DLD1 (cell line): ENCODE results near the gene MYBPC1.

Source experiments
- in situ Hi-C: cut with HindIII; loops from 2 replicates; pipeline ENCODE4 v1.10.0; 2017; ENCODE audit warnings: low sequenced_read_pairs

The MYBPC1 gene

DNA sequence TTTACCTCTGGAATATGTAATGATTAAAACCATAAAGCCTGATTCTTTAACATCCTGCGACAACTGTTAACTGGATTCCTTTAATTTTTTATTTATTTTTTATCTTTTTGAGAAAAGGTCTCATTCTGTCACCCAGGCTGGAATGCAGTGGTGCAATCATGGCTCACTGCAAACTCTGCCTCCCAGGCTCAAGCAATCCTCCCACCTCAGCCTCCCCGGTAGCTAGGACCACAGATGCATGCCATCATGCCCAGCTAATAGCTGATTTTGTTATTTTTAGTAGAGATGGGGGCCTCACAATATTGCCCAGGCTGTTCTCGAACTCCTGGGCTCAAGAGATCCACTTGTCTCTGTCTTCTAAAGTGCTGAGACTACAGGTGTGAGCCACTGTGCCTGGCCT, 3.7 kb downstream of the MYBPC1 start:
- in situ Hi-C loops, result no loop called here

DNA sequence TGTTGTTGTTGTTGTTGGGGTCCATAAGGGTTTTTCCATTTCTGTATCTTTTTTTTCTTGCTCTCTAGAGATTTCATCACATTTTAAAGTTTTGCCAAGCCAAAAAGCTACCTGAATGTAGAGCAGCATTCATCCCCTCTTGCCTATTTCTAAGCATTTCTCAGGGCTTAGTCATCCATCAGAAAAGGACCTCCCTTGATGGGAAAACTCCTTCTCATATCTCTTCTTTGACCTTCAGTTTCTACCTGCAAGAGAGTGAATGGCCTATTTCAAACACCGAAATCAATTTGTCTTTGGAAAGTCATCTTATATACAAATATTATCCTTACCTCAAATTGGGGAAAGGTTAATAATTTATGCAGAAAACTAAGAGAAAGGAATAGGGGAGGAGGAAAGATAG, 4.5 kb downstream of the MYBPC1 start:
- in situ Hi-C loops, result no loop called here

- in situ Hi-C loops, result no loop called here
Measured at GRCh38 chr12:101599771-101600484, 5.2 kb downstream of the MYBPC1 start.

- in situ Hi-C loops, result no loop called here
Measured at GRCh38 chr12:101604132-101604531, 9.4 kb downstream of the MYBPC1 start.

- in situ Hi-C loops, result no loop called here
Measured at GRCh38 chr12:101607894-101608293, 13.1 kb downstream of the MYBPC1 start.

DNA sequence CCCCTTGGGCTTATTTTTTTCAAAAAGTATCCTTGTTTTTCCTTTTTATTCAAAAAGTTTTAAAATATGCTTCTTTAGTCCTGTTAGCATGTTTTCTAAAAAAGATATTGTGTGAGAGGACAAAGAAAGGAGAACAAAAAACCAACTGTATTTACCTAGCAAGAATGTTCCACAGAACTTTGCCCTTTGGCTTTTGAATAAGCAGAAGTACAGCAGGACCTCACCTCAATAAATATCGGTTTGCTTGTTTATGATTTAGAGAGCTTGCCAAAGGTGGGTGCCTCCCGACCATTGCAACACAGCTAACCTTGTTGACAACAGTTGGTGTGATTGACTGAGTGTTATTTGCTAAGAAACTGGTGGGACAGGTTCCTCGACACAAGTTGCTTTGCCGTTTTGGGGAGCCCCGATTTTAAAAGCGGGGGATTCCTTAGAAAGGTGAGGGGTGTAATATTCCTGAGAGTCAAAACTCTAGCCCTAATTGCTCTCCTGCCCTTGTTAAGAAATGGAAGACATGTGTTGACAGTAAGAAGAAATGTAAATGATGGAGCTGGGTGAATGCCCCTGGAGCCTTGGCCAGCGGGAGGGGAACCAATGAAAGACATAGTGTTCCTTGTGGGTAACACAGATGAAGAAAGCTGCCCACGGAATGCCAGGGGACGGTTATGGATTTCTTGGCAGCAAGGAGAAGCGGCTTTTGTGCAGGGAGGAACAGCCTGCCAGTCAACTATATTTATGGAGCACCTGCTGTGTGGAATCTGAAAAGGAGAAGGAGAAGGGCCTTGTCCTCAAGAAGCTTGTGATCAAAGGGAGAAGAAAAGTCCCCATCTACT, 13.7 kb downstream of the MYBPC1 start:
- in situ Hi-C loops, result no loop called here

DNA sequence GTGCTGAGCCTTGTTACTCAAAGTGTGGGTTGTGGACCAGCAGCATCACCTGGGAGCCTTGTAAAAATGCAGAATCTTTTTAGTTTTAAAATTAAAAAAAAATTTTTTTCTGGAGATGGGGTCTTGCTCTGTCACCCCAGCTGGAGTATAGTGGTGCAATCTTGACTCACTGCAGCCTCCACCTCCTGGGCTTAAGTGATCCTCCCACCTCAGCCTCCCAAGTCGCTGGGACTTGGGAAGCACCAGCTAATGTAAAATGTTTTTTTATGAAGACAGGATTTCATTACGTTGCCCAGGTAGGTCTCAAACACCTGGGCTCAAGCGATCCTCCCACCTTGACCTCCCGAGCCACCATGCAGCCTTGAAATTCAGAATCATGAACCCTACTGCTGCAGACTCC, 14.4 kb downstream of the MYBPC1 start:
- in situ Hi-C loops, result no loop called here

- in situ Hi-C loops, result no loop called here
Measured at GRCh38 chr12:101612160-101612916, 17.6 kb downstream of the MYBPC1 start.

DNA sequence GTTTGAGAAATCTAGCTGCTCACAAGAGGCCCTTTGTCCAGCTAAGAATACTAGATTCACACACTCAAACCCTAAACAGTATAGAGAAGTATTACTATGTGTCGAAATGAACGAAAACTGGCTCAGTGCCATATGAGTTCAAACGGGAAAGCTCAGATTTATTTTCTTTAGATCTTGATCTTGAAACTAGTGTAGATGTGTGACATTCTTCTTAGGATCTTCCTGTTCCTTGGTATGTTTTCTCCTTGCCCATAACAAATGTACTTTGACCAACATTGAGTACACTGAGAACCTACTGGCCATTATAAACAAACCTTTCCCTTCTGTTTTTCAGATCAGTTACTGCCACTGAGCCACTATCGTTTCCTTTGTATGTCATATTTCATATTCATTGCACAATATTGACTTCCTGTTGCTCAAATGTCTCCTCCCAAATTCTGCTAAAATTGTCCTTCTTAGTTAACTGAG, 21.3 kb downstream of the MYBPC1 start:
- in situ Hi-C loops, result no loop called here

- in situ Hi-C loops, result no loop called here
Measured at GRCh38 chr12:101619026-101619786, 24.4 kb downstream of the MYBPC1 start.

- in situ Hi-C loops, result no loop called here
Measured at GRCh38 chr12:101619858-101620761, 25.3 kb downstream of the MYBPC1 start.

DNA sequence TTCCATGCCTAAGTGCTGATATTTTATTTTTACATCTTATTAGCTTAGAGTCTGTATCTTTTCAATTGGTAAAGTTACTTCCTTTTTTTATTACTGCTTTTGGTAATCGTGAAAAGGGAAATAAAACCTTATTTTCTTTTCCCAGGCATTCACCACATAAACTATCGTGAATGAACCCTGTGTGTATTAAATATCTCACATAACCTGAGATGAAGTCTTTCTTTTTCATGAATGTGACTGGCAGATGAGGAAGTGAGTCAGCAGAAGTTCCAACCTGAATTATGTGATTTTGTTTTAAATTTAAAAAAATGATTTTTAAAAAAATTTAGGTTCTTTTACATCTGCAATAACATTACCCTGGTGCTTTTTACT, 26.0 kb downstream of the MYBPC1 start:
- in situ Hi-C loops, result no loop called here

GRCh38 chr12:101628676-101629075, 33.9 kb downstream of the MYBPC1 start:
- in situ Hi-C loops, result no loop called here

DNA sequence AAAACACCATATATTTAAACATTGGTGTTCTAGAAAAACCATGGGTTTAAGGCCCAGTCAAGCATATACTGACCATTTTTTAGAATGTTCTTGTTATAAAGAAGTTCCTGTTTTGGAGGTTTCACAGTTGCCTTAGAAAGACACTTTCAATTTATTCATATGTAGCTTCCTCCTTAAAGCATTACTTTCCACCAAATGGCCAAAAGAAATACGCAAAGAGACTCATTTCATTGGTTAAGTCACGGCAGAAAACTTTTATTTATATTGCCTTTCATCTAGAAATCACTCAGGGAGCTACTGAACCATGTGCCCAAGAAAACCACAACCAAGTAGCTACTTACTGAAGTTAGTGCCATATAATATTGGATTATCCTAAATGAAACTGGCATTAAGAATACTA, 40.0 kb downstream of the MYBPC1 start:
- in situ Hi-C loops, result no loop called here

DNA sequence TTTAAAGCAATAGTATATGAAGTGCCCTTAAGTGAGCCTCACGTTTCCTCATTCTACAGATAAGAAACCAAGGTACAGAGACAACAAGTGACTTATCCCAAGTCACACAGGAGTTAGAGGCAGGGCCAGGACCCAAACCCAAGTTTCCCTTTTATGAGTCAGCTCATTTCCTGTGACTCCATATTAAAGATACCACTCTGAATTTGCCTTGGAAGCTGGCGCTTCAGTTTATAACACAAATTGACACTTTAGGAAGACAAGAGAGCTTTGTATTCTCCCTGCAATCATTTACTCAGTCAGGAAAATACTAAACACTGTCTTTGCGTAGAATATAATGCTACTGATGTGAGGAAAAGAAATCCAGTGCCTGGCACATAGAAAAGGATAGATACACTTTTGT, 43.2 kb downstream of the MYBPC1 start:
- in situ Hi-C loops, result no loop called here

- in situ Hi-C loops, result no loop called here
Measured at GRCh38 chr12:101642115-101643067, 47.6 kb downstream of the MYBPC1 start.

DNA sequence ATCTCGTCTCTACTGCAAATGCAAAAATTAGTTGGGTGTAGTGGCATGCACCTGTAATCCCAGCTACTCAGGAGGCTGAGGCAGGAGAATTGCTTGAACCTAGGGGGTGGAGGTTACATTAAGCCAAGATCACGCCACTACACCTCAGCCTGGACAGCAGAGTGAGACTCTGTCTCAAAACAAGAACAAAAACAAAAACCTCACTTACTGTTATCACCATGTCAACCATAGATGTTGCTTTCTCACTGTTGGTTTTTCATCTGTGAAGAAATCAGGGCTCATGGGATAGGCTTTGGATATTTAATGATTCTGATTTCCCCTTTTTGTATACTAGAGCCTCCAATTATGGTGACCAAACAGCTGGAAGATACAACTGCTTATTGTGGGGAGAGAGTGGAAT, 52.9 kb downstream of the MYBPC1 start:
- in situ Hi-C loops, result no loop called here

DNA sequence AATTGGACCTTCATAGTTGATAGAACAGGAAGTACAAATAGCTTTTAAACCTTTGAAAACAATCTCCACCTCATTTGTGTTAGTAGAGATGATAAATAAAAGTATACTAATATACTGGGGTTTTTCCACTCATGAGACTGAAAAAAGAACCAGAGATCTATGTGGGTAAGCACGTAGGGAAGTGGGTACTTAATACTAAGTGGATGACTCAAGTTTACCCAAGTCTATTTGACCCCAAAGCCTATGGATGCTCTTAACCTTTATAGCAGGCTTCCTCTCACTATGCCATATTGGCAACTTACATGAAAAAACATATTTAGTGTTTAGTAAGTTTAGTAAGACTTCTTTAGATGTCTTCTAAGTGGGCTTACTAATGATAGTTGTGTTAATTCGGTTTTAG, 53.4 kb downstream of the MYBPC1 start:
- in situ Hi-C loops, result no loop called here
